Astrocyte (in vitro differentiated cells and primary cell): Measurements from ENCODE around the gene TTC7B.

Source experiments
- EZH2 ChIP-seq: IDR thresholded peaks from 2 replicates; pipeline ENCODE4 v1.6.1; 2012; ENCODE audit warnings: mild to moderate bottlenecking, low read length, inconsistent platforms; ENCODE audit not compliant: insufficient read depth
- TF ChIP-seq, protein P1 (sequence below): IDR thresholded peaks from 2 replicates; pipeline ENCODE4 v1.5.1; 2011; ENCODE audit warnings: low read depth, mild to moderate bottlenecking, inconsistent platforms, low read length, moderate library complexity; ENCODE audit not compliant: insufficient read depth

DNA sequence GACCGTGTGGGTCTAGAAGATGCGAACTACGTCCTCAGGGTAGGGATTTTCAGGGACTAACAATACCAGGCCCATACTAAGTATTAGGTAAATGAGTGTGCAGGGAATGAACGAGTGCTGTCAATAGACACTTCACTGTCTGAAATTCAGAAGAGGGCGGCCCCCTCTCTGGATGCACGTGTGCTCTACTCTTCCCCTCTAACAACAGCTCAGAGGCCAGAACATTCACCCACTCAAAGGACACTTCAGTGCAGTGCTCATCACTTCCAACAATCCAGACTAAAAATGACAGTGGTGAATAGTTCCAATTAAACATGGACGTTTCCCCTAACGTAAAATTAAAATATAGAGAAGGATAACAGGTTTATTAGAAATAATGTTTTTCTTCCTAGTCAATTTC, 219.5 kb downstream of the TTC7B start:
- TF ChIP-seq, protein P1, sequence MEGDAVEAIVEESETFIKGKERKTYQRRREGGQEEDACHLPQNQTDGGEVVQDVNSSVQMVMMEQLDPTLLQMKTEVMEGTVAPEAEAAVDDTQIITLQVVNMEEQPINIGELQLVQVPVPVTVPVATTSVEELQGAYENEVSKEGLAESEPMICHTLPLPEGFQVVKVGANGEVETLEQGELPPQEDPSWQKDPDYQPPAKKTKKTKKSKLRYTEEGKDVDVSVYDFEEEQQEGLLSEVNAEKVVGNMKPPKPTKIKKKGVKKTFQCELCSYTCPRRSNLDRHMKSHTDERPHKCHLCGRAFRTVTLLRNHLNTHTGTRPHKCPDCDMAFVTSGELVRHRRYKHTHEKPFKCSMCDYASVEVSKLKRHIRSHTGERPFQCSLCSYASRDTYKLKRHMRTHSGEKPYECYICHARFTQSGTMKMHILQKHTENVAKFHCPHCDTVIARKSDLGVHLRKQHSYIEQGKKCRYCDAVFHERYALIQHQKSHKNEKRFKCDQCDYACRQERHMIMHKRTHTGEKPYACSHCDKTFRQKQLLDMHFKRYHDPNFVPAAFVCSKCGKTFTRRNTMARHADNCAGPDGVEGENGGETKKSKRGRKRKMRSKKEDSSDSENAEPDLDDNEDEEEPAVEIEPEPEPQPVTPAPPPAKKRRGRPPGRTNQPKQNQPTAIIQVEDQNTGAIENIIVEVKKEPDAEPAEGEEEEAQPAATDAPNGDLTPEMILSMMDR: no peak
- no peak for TF ChIP-seq EZH2
